ENCODE results near the gene TMEM182.

TMEM182 gene

DNA sequence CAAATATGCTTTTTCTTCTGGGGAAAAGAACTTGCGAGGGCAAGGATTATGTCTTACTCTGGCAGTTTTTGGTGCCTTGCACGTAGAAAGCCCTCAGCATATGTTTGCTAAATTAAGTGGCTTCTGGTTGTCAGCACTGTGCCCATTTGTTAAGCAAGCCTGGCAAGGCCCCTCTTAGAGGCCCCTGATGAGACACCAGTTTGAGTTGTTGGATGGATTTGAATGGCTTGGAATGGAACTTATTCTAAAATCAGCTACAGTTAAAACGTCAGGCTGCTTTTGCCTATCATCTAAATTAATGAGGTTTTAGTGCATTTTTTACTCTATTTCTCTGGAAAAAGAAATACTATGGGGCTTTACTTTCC, 28.2 kb downstream of the TMEM182 start:
- ChIA-PET CTCF (interaction anchor here (1.2 to 4.1 kb wide), 3 partner anchors 12 to 51 kb away, joined by 3 to 16 read pairs (median 6); no protein-coding TSS in a partner anchor), POLR2A (no interaction called here)
- TF ChIP-seq, protein P1, sequence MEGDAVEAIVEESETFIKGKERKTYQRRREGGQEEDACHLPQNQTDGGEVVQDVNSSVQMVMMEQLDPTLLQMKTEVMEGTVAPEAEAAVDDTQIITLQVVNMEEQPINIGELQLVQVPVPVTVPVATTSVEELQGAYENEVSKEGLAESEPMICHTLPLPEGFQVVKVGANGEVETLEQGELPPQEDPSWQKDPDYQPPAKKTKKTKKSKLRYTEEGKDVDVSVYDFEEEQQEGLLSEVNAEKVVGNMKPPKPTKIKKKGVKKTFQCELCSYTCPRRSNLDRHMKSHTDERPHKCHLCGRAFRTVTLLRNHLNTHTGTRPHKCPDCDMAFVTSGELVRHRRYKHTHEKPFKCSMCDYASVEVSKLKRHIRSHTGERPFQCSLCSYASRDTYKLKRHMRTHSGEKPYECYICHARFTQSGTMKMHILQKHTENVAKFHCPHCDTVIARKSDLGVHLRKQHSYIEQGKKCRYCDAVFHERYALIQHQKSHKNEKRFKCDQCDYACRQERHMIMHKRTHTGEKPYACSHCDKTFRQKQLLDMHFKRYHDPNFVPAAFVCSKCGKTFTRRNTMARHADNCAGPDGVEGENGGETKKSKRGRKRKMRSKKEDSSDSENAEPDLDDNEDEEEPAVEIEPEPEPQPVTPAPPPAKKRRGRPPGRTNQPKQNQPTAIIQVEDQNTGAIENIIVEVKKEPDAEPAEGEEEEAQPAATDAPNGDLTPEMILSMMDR (IDR thresholded peaks at IDR 0.05; ENCODE audit: control extremely low read depth, extremely low read depth, low read depth, missing control alignments) = no peak
- DNase-seq (ENCODE audit: extremely low spot score) = no peak

DNA sequence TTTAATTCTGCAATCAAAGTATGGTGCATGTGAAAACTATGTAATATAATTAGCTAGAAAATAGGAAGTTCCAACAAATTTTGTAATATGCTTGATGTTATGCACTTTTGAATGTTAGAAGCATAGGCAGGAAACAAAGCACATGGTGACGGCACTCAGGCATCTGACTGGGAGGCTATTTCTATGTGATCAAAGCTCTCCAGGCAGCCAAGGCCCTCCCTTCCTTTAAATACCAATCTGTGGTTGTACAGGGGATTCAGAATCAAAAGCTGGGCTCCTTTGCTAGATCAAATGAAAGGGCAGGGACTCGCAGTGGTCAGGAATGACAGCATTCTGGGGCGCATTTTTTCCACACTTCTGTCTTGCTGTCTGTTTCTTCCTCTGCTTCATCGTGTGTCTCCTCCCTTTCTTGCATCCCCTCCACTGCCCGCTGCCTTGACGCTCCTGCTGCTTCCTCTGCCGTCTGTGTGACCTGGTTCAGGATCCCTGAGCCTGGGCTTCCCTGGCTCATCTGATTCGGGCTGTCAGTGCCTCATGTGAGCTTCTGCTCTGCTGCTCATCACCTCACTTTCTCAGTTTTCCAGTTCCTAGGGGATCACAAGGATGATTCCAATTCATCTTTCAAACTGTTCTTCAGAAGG, 30.9 kb downstream of the TMEM182 start:
- ChIA-PET POLR2A (no interaction called here), CTCF (interaction anchor here (1.5 to 4.1 kb wide), 4 partner anchors 10 to 40 kb away, joined by 3 to 17 read pairs (median 14); no protein-coding TSS in a partner anchor)
- no peak for DNase-seq (ENCODE audit: extremely low spot score)
- TF ChIP-seq, protein P1 (IDR thresholded peaks at IDR 0.05; ENCODE audit: control extremely low read depth, extremely low read depth, low read depth, missing control alignments) = no peak

- TF ChIP-seq, protein P1 (IDR thresholded peaks at IDR 0.05; ENCODE audit: control extremely low read depth, extremely low read depth, low read depth, missing control alignments) = no peak
- no peak for DNase-seq (ENCODE audit: extremely low spot score)
- POLR2A ChIA-PET = no interaction called here
- CTCF ChIA-PET = interaction anchor here (2.8 kb wide), 1 partner anchor 12 kb away, joined by 12 read pairs; no protein-coding TSS in a partner anchor
These were observed 33.8 kb downstream of the TMEM182 start for GRCh38 chr2:102795641-102796040.

DNA sequence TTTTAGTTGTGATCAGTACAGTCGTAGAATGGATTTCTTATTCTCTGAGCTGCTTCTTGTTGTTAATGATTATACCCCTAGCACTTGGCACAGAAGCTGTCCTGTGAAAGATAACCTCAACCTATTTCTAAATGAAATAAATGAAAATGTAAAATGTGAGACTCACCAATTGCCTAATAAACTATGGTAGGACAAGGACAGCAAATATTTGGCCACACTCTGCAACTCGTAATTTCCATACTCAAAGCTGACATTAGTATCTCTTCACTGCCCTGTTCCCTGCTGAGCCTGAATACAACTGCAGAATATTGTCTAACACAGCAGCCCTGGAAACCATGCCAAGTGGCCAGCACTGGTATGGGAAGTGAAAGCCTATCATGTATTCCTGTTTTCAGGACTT, 34.5 kb downstream of the TMEM182 start:
- no peak for DNase-seq (ENCODE audit: extremely low spot score)
- CTCF ChIA-PET = interaction anchor here (1.3 to 2.8 kb wide), 5 partner anchors 10 to 42 kb away, joined by 3 to 15 read pairs (median 11); no protein-coding TSS in a partner anchor
- POLR2A ChIA-PET = no interaction called here
- TF ChIP-seq, protein P1 (IDR thresholded peaks at IDR 0.05; ENCODE audit: control extremely low read depth, extremely low read depth, low read depth, missing control alignments) = no peak

- no peak for DNase-seq (ENCODE audit: extremely low spot score)
- ChIA-PET POLR2A (no interaction called here), CTCF (interaction anchor here (0.9 to 2.8 kb wide), 8 partner anchors 9 to 324 kb away, joined by 3 to 15 read pairs (median 4); partner anchors contain the start of gene SLC9A4)
- TF ChIP-seq, protein P1 (IDR thresholded peaks at IDR 0.05; ENCODE audit: control extremely low read depth, extremely low read depth, low read depth, missing control alignments) = no peak
These were observed 35.7 kb downstream of the TMEM182 start for GRCh38 chr2:102797486-102797885.

DNA sequence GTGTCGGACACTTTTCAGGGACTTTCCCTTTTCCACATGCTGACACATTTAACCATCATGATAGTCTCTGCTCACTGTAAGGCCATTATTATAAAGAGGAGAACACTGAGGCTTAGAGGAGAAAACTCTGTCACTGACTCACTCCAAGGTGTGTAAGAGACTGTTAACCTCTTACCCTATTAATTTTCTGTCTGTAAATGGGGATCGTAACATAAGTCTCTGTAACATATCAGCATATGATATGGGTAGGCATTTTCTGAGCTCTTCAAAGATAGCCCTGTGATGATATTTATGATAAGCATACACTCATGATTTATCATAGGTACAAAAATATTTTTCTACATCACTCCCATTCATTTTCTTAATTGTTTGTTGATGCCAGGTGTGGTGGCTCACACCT, 36.4 kb downstream of the TMEM182 start:
- TF ChIP-seq, protein P1 (IDR thresholded peaks at IDR 0.05; ENCODE audit: control extremely low read depth, extremely low read depth, low read depth, missing control alignments) = no peak
- no peak for DNase-seq (ENCODE audit: extremely low spot score)
- CTCF ChIA-PET = interaction anchor here (1.5 to 2.8 kb wide), 4 partner anchors 8 to 44 kb away, joined by 4 to 15 read pairs (median 12); no protein-coding TSS in a partner anchor
- POLR2A ChIA-PET = no interaction called here
